SK-N-SH treated with all-trans-retinoic acid at 6 μM for 48 hours (cell line): ENCODE measurements around the gene NTN1.

Source experiments
- ARNTL ChIP-seq: fragments of 450-650 bp; formaldehyde crosslinking; IDR thresholded peaks from 2 replicates; pipeline ENCODE4 v1.5.0; 2020; ENCODE audit warnings: low read depth, mild to moderate bottlenecking, moderate library complexity, borderline replicate concordance
- CREB5 ChIP-seq: fragments of 250-450 bp; sonication (Bioruptor Pico); IDR thresholded peaks from 2 replicates; pipeline ENCODE4 v1.5.1; 2020; ENCODE audit warnings: low read depth, mild to moderate bottlenecking, moderate library complexity
- ESRRG ChIP-seq: fragments of 250-450 bp; sonication (Bioruptor Pico); IDR thresholded peaks from 2 replicates; pipeline ENCODE4 v1.6.1; 2021; ENCODE audit warnings: mild to moderate bottlenecking
- ISL1 ChIP-seq: fragments of 250-450 bp; sonication (Bioruptor Pico); IDR thresholded peaks from 2 replicates; pipeline ENCODE4 v2.1.2; 2022; ENCODE audit warnings: mild to moderate bottlenecking, moderate library complexity
- OSR1 ChIP-seq: fragments of 250-450 bp; sonication (Bioruptor Pico); IDR thresholded peaks from 2 replicates; pipeline ENCODE4 v1.8.0; 2022; ENCODE audit warnings: moderate library complexity, mild to moderate bottlenecking, inconsistent platforms
- RARB ChIP-seq: fragments of 250-450 bp; sonication (Bioruptor Pico); IDR thresholded peaks from 2 replicates; pipeline ENCODE4 v1.8.0; 2021; ENCODE audit warnings: mild to moderate bottlenecking, moderate library complexity
- TOX ChIP-seq: fragments of 250-450 bp; sonication (Bioruptor Pico); IDR thresholded peaks from 2 replicates; pipeline ENCODE4 v1.8.0; 2021; ENCODE audit warnings: mild to moderate bottlenecking, moderate library complexity, borderline replicate concordance
- ZFP3 ChIP-seq: fragments of 250-450 bp; sonication (Bioruptor Pico); IDR thresholded peaks from 2 replicates; pipeline ENCODE4 v1.5.0; 2020; ENCODE audit warnings: mild to moderate bottlenecking, moderate library complexity
- ZFP30 ChIP-seq: fragments of 450-650 bp; formaldehyde crosslinking; IDR thresholded peaks from 2 replicates; pipeline ENCODE4 v1.5.0; 2022; ENCODE audit warnings: mild to moderate bottlenecking, moderate library complexity
- TF ChIP-seq, protein P1 (sequence below): fragments of 250-450 bp; sonication (Bioruptor Pico); IDR thresholded peaks from 2 replicates; pipeline ENCODE4 v1.8.0; 2020; ENCODE audit warnings: mild to moderate bottlenecking, moderate library complexity, borderline replicate concordance
- TF ChIP-seq, protein P2 (sequence below): fragments of 250-450 bp; sonication (Bioruptor Pico); IDR thresholded peaks from 2 replicates; pipeline ENCODE4 v1.8.0; 2021; ENCODE audit warnings: low read depth, mild to moderate bottlenecking, moderate library complexity, borderline replicate concordance

- no peak for TF ChIP-seq TOX (CRISPR knock-in tag)
- no peak for TF ChIP-seq ZFP30 (CRISPR knock-in tag)
- no peak for TF ChIP-seq ISL1 (CRISPR knock-in tag)
- TF ChIP-seq OSR1 (CRISPR knock-in tag), result no peak
- TF ChIP-seq RARB (CRISPR knock-in tag), result no peak
- TF ChIP-seq, protein P1, sequence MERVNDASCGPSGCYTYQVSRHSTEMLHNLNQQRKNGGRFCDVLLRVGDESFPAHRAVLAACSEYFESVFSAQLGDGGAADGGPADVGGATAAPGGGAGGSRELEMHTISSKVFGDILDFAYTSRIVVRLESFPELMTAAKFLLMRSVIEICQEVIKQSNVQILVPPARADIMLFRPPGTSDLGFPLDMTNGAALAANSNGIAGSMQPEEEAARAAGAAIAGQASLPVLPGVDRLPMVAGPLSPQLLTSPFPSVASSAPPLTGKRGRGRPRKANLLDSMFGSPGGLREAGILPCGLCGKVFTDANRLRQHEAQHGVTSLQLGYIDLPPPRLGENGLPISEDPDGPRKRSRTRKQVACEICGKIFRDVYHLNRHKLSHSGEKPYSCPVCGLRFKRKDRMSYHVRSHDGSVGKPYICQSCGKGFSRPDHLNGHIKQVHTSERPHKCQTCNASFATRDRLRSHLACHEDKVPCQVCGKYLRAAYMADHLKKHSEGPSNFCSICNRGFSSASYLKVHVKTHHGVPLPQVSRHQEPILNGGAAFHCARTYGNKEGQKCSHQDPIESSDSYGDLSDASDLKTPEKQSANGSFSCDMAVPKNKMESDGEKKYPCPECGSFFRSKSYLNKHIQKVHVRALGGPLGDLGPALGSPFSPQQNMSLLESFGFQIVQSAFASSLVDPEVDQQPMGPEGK, result no peak
- no peak for TF ChIP-seq ARNTL (CRISPR knock-in tag)
- TF ChIP-seq ESRRG (CRISPR knock-in tag), result no peak
- TF ChIP-seq CREB5, result no peak
- TF ChIP-seq, protein P2, sequence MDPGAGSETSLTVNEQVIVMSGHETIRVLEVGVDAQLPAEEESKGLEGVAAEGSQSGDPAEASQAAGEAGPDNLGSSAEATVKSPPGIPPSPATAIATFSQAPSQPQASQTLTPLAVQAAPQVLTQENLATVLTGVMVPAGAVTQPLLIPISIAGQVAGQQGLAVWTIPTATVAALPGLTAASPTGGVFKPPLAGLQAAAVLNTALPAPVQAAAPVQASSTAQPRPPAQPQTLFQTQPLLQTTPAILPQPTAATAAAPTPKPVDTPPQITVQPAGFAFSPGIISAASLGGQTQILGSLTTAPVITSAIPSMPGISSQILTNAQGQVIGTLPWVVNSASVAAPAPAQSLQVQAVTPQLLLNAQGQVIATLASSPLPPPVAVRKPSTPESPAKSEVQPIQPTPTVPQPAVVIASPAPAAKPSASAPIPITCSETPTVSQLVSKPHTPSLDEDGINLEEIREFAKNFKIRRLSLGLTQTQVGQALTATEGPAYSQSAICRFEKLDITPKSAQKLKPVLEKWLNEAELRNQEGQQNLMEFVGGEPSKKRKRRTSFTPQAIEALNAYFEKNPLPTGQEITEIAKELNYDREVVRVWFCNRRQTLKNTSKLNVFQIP, result no peak
- no peak for TF ChIP-seq ZFP3
Measured at GRCh38 chr17:9188367-9188766, 167.1 kb downstream of the NTN1 start.
